Measurements from ENCODE around the gene CYP2S1. TPM values are rescaled to one million over a fixed set of nuclear protein-coding genes. Genes with fewer than 3 reads are reported as not detected.
A peak's percentile ranks its signal among the peaks of the same experiment; 100 is the strongest.
"Not testable (repeated sequence)": the region's sequence is repeated elsewhere in the genome, so short reads cannot be mapped to it uniquely, and the experiment has no call there.

The CYP2S1 gene, protein sequence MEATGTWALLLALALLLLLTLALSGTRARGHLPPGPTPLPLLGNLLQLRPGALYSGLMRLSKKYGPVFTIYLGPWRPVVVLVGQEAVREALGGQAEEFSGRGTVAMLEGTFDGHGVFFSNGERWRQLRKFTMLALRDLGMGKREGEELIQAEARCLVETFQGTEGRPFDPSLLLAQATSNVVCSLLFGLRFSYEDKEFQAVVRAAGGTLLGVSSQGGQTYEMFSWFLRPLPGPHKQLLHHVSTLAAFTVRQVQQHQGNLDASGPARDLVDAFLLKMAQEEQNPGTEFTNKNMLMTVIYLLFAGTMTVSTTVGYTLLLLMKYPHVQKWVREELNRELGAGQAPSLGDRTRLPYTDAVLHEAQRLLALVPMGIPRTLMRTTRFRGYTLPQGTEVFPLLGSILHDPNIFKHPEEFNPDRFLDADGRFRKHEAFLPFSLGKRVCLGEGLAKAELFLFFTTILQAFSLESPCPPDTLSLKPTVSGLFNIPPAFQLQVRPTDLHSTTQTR
- 10 to 100 TPM in 2 of 4 donors, 1 to 10 TPM in 2; 4.2 to 30.7 (median 14.9) TPM for total RNA-seq

- H3K4me3 ChIP-seq: peak within 1 kb of the TSS; percentile 31 to 66 (median 54)
- H3K27me3 ChIP-seq: peaks cover 18% of the 10 kb centered on the region
These were observed at the start of gene CYP2S1 for GRCh38 chr19:41192574-41193429. Gene CYP2S1 (plus strand): TSS chr19:41193219. CDS start chr19:41193265, 46 bp downstream.

GRCh38 chr19:41144403-41144802 is 48.6 kb upstream of the CYP2S1 start:
- in situ Hi-C loops (cut with MboI; ENCODE audit: low pct_ligation_motif_present in 1 of 4, low pct_unique_long_range_greater_than_20kb in 1 of 4, low sequenced_read_pairs in 3 of 4) (loop anchor here in 2 of 4 donors (10.0 to 25.0 kb wide), 3 partner anchors 170 to 482 kb away; no protein-coding TSS in a partner anchor), intact Hi-C loops (cut with DNase I; ENCODE audit: low total_unique reads) (loop anchor here (5.0 kb wide), 1 partner anchor 482 kb away; no protein-coding TSS in a partner anchor)
- Histone ChIP-seq H3K27me3 (no peaks in the 10 kb centered on the region), H3K9me3 (no peaks in the 10 kb centered on the region), H3K4me3 (no peak overlapping the region), H3K4me1 (no peaks in the 10 kb centered on the region), H3K27ac (no peak overlapping the region), H3K36me3 (no peaks in the 10 kb centered on the region)
- WGBS, 2 donors (ENCODE audit: low coverage in 1 of 2): 0 to 19% methylated on average over 5 to 7 of the region's 7 CpGs
- DNase-seq: peak; percentile 92
- TF ChIP-seq, protein P1, sequence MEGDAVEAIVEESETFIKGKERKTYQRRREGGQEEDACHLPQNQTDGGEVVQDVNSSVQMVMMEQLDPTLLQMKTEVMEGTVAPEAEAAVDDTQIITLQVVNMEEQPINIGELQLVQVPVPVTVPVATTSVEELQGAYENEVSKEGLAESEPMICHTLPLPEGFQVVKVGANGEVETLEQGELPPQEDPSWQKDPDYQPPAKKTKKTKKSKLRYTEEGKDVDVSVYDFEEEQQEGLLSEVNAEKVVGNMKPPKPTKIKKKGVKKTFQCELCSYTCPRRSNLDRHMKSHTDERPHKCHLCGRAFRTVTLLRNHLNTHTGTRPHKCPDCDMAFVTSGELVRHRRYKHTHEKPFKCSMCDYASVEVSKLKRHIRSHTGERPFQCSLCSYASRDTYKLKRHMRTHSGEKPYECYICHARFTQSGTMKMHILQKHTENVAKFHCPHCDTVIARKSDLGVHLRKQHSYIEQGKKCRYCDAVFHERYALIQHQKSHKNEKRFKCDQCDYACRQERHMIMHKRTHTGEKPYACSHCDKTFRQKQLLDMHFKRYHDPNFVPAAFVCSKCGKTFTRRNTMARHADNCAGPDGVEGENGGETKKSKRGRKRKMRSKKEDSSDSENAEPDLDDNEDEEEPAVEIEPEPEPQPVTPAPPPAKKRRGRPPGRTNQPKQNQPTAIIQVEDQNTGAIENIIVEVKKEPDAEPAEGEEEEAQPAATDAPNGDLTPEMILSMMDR (IDR thresholded peaks at IDR 0.05): peak; percentile 84 to 95 (median 86)
- TF ChIP-seq EP300 (IDR thresholded peaks at IDR 0.05; ENCODE audit: low read depth) (no peak), POLR2A (IDR thresholded peaks at IDR 0.05) (no peak), POLR2AphosphoS5 (IDR thresholded peaks at IDR 0.05) (no peak)

More at GRCh38 chr19:41192574-41193429, at the start of gene CYP2S1:
- peak within 1 kb of the TSS; percentile 49 to 84 (median 78) for H3K27ac ChIP-seq
- no peaks in the 10 kb centered on the region for H3K9me3 ChIP-seq
- H3K4me1 ChIP-seq: peaks cover 4 to 22% (median 19%) of the 10 kb centered on the region in 4 donors
- no peaks in the 10 kb centered on the region for H3K36me3 ChIP-seq
- TF ChIP-seq, protein P1 (IDR thresholded peaks at IDR 0.05): no peak
- TF ChIP-seq EP300 (IDR thresholded peaks at IDR 0.05; ENCODE audit: low read depth) (no peak), POLR2A (IDR thresholded peaks at IDR 0.05) (peak; percentile 77), POLR2AphosphoS5 (IDR thresholded peaks at IDR 0.05) (peak; percentile 52 to 78 (median 73))
- peak; percentile 75 for DNase-seq
- intact Hi-C loops (cut with DNase I; ENCODE audit: low total_unique reads) (no loop called here), in situ Hi-C loops (cut with MboI; ENCODE audit: low pct_ligation_motif_present in 1 of 4, low pct_unique_long_range_greater_than_20kb in 1 of 4, low sequenced_read_pairs in 3 of 4) (no loop called here)
- WGBS, 2 donors (ENCODE audit: low coverage in 1 of 2): 3% methylated on average over 48 of the region's 58 CpGs; no CpG with 5 or more reads in 1 of the 2 donors

DNA sequence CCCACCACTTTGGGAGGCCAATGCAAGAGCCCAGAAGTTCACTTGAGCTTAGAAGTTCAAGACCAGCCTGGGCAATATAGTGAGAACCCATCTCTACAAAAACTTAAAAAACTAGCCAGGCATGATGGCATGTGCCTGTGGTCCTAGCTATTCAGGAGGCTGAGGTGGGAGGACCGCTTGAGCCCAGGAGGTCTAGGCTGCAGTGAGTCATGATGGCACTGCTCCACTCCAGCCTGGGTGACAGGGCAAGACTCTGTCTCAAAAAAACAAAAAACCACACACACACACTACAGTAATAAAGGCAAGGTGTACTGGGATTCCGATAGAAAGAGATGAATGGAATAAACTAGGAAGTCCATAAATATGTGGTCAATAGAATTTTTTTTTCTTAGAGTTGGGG is 43.2 kb upstream of the CYP2S1 start:
- intact Hi-C loops (cut with DNase I; ENCODE audit: low total_unique reads) (no loop called here), in situ Hi-C loops (cut with MboI; ENCODE audit: low pct_ligation_motif_present in 1 of 4, low pct_unique_long_range_greater_than_20kb in 1 of 4, low sequenced_read_pairs in 3 of 4) (loop anchor here in 2 of 4 donors (10.0 to 25.0 kb wide), 3 partner anchors 175 to 488 kb away; no protein-coding TSS in a partner anchor)

GRCh38 chr19:41150986-41151385 is 42.0 kb upstream of the CYP2S1 start:
- H3K27ac ChIP-seq; H3K4me1 ChIP-seq; H3K9me3 ChIP-seq; H3K27me3 ChIP-seq; in situ Hi-C loops (cut with MboI; ENCODE audit: low pct_ligation_motif_present in 1 of 4, low pct_unique_long_range_greater_than_20kb in 1 of 4, low sequenced_read_pairs in 3 of 4); DNase-seq; H3K36me3 ChIP-seq; intact Hi-C loops (cut with DNase I; ENCODE audit: low total_unique reads); H3K4me3 ChIP-seq: not testable (repeated sequence)
- WGBS, 2 donors (ENCODE audit: low coverage in 1 of 2): 68 to 76% methylated on average over 5 to 7 of the region's 7 CpGs

More for the DNA sequence above, 43.2 kb upstream of the CYP2S1 start:
- TF ChIP-seq, protein P1 (IDR thresholded peaks at IDR 0.05): no peak
- no peak for TF ChIP-seq EP300 (IDR thresholded peaks at IDR 0.05; ENCODE audit: low read depth)
- no peak for TF ChIP-seq POLR2AphosphoS5 (IDR thresholded peaks at IDR 0.05)
- TF ChIP-seq POLR2A (IDR thresholded peaks at IDR 0.05): no peak
- WGBS, 2 donors (ENCODE audit: low coverage in 1 of 2): 94 to 100% methylated on average over 1 to 2 of the region's 2 CpGs
- Histone ChIP-seq H3K27me3 (no peaks in the 10 kb centered on the region), H3K9me3 (no peaks in the 10 kb centered on the region), H3K4me3 (no peak overlapping the region), H3K4me1 (no peaks in the 10 kb centered on the region), H3K36me3 (no peaks in the 10 kb centered on the region), H3K27ac (no peak overlapping the region)
- DNase-seq: no peak
